Measurements from ENCODE around the gene HTT. TPM values are rescaled to one million over a fixed set of nuclear protein-coding genes. Genes with fewer than 3 reads are reported as not detected.
A peak's percentile ranks its signal among the peaks of the same experiment; 100 is the strongest.
"Not testable (repeated sequence)": the region's sequence is repeated elsewhere in the genome, so short reads cannot be mapped to it uniquely, and the experiment has no call there.

Gene HTT
- total RNA-seq, 1 experiment from 2014 or later: 19.1 TPM

GRCh38 chr4:3044870-3045819 is 29.3 kb upstream of the HTT start:
- DNase-seq (ENCODE audit: low read depth): peak; percentile 68

- DNase-seq (ENCODE audit: low read depth): no peak
Observed at GRCh38 chr4:3046162-3046561, 28.3 kb upstream of the HTT start.

GRCh38 chr4:3046623-3047022 is 27.9 kb upstream of the HTT start:
- no peak for DNase-seq (ENCODE audit: low read depth)

- peak; percentile 61 for DNase-seq (ENCODE audit: low read depth)
Observed at GRCh38 chr4:3047464-3048286, 26.8 kb upstream of the HTT start.

GRCh38 chr4:3051141-3051897 is 23.2 kb upstream of the HTT start:
- DNase-seq (ENCODE audit: low read depth): not testable (repeated sequence)

GRCh38 chr4:3054169-3054759 is 20.2 kb upstream of the HTT start:
- DNase-seq (ENCODE audit: low read depth): no peak

GRCh38 chr4:3059943-3060342 is 14.5 kb upstream of the HTT start:
- DNase-seq (ENCODE audit: low read depth): no peak

- DNase-seq (ENCODE audit: low read depth): no peak
Observed at GRCh38 chr4:3060946-3061345, 13.5 kb upstream of the HTT start.

- DNase-seq (ENCODE audit: low read depth): peak; percentile 55
Observed at GRCh38 chr4:3062471-3062870, 12.0 kb upstream of the HTT start.

- no peak for DNase-seq (ENCODE audit: low read depth)
Observed at GRCh38 chr4:3065551-3065950, 8.9 kb upstream of the HTT start.

- DNase-seq (ENCODE audit: low read depth): no peak
Observed at GRCh38 chr4:3066836-3067400, 7.6 kb upstream of the HTT start.

GRCh38 chr4:3067473-3068001 is 6.9 kb upstream of the HTT start:
- DNase-seq (ENCODE audit: low read depth): no peak

- DNase-seq (ENCODE audit: low read depth): no peak
Observed at GRCh38 chr4:3069661-3070199, 4.8 kb upstream of the HTT start.

GRCh38 chr4:3070709-3071500 is 3.6 kb upstream of the HTT start:
- peak; percentile 65 for DNase-seq (ENCODE audit: low read depth)

GRCh38 chr4:3071811-3072210 is 2.7 kb upstream of the HTT start:
- DNase-seq (ENCODE audit: low read depth): no peak

GRCh38 chr4:3073158-3074077 is 1.1 kb upstream of the HTT start:
- DNase-seq (ENCODE audit: low read depth): peak; percentile 27

GRCh38 chr4:3074846-3075651 is 568 bp downstream of the HTT start:
- DNase-seq (ENCODE audit: low read depth): peak; percentile 62

GRCh38 chr4:3075652-3075981 is 1.1 kb downstream of the HTT start:
- no peak for DNase-seq (ENCODE audit: low read depth)
